Fibroblast of lung (primary cell): Measurements from ENCODE around the gene ADAT2. TPM values are rescaled to one million over a fixed set of nuclear protein-coding genes. Genes with fewer than 3 reads are reported as not detected.

Experiments
- DNase-seq, 2 donors: peaks; one replicate each; pipeline versions ENCODE4 v3.0.0 to v3.0.0-alpha.2; 2010; ENCODE audit warnings: low read depth in 2 of 2
- H2AFZ ChIP-seq: 2 replicates; pipeline ENCODE4 v1.5.1; 2012; ENCODE audit warnings: low read length, control low read depth, inconsistent platforms
- H3K27ac ChIP-seq: 2 replicates; pipeline ENCODE4 v1.5.1; 2011; ENCODE audit warnings: low read length, control low read depth; ENCODE audit not compliant: insufficient read depth
- H3K27me3 ChIP-seq: 2 replicates; pipeline ENCODE4 v1.5.1; 2011; ENCODE audit warnings: mild to moderate bottlenecking, low read length; ENCODE audit not compliant: control insufficient read depth, insufficient read depth
- H3K36me3 ChIP-seq: 2 replicates; pipeline ENCODE4 v1.5.1; 2011; ENCODE audit warnings: low read length; ENCODE audit not compliant: control insufficient read depth, insufficient read depth
- H3K4me1 ChIP-seq: 2 replicates; pipeline ENCODE4 v1.5.1; 2011; ENCODE audit warnings: low read length; ENCODE audit not compliant: control insufficient read depth, insufficient read depth; ENCODE audit errors: extremely low read depth
- H3K4me2 ChIP-seq: 2 replicates; pipeline ENCODE4 v1.5.1; 2011; ENCODE audit warnings: low read length, control low read depth; ENCODE audit not compliant: insufficient read depth; ENCODE audit errors: extremely low read depth
- H3K4me3 ChIP-seq, 4 experiments: fragments of 200-600 bp in 1 of 4; sonication (generic) in 1 of 4; replicated peaks in 1 of 4; 2 replicates each; pipeline ENCODE4 v1.5.1; 2011 to 2016; ENCODE audit warnings: low read length in 4 of 4, low read depth in 3 of 4, mild to moderate bottlenecking in 3 of 4, control low read depth in 2 of 4, inconsistent platforms in 1 of 4, mixed read lengths in 1 of 4; ENCODE audit not compliant: insufficient read depth in 1 of 4; ENCODE audit errors: control extremely low read depth in 1 of 4
- H3K79me2 ChIP-seq: 2 replicates; pipeline ENCODE4 v1.5.1; 2012; ENCODE audit warnings: mild to moderate bottlenecking, low read length, inconsistent platforms; ENCODE audit not compliant: control insufficient read depth, insufficient read depth
- H3K9ac ChIP-seq: 2 replicates; pipeline ENCODE4 v1.5.1; 2011; ENCODE audit warnings: mild to moderate bottlenecking, low read length, control low read depth; ENCODE audit not compliant: insufficient read depth
- H3K9me3 ChIP-seq: 2 replicates; pipeline ENCODE4 v1.5.1; 2012; ENCODE audit warnings: low read depth, low read length; ENCODE audit not compliant: control insufficient read depth, insufficient read depth
- H4K20me1 ChIP-seq: 2 replicates; pipeline ENCODE4 v1.5.1; 2011; ENCODE audit warnings: low read length; ENCODE audit not compliant: control insufficient read depth, insufficient read depth; ENCODE audit errors: extremely low read depth
- EZH2 ChIP-seq: IDR thresholded peaks from 2 replicates; pipeline ENCODE4 v1.5.1; 2012; ENCODE audit warnings: low read length, control low read depth, mild to moderate bottlenecking; ENCODE audit errors: missing control alignments
- polyA plus RNA-seq, 2 donors: library from polyadenylated mRNA; depleted of rRNA in 1 of 2; stranded (reverse) in 1 of 2; unstranded in 1 of 2; fragments of >200 nt; gene quantifications; 2 replicates each; pipeline ENCODE4 v1.2.1, GENCODE V29; 2011 to 2012; ENCODE audit warnings: missing spikeins in 1 of 2
- total RNA-seq: library from RNA; depleted of rRNA; stranded (reverse); fragments of >200 nt; gene quantifications from 2 replicates; pipeline ENCODE4 v1.2.1, GENCODE V29; 2014
- TF ChIP-seq, protein P1 (sequence below), 2 donors: IDR thresholded peaks in 1 of 2; conservative IDR thresholded peaks in 1 of 2; 1 replicate in 1 of 2; 2 replicates in 1 of 2; pipeline ENCODE4 v1.5.1; 2011 to 2012; ENCODE audit warnings: low read length in 2 of 2, control low read depth in 1 of 2, inconsistent platforms in 1 of 2, low read depth in 1 of 2, mild to moderate bottlenecking in 1 of 2

ADAT2 gene
- total and polyA plus RNA-seq, 2 donors (not counting 1 experiment from before 2014, with no cell fraction given): 4.7 to 5.0 TPM

DNA sequence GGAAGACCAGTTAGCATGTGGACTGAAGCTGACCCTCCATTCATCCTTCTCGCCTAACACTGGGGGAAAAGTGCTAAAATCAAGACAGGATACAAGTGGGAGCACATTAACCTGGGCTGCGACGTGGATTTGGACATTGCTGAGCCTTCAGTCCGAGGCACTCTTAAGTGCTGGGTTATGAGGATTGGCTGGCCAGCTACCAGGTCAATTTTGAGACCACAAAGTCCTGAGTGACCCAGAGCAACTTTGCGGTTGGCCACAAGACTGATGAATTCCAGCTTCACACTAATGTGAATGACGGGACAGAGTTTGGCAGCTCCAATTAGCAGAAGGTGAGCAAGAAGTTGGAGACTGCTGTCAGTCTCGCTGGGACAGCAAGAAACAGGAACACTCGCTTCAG, 40.3 kb upstream of the ADAT2 start:
- H3K79me2 ChIP-seq: no peaks in the 10 kb centered on the region
- DNase-seq: no peak
- no peak for TF ChIP-seq EZH2
- TF ChIP-seq, protein P1, sequence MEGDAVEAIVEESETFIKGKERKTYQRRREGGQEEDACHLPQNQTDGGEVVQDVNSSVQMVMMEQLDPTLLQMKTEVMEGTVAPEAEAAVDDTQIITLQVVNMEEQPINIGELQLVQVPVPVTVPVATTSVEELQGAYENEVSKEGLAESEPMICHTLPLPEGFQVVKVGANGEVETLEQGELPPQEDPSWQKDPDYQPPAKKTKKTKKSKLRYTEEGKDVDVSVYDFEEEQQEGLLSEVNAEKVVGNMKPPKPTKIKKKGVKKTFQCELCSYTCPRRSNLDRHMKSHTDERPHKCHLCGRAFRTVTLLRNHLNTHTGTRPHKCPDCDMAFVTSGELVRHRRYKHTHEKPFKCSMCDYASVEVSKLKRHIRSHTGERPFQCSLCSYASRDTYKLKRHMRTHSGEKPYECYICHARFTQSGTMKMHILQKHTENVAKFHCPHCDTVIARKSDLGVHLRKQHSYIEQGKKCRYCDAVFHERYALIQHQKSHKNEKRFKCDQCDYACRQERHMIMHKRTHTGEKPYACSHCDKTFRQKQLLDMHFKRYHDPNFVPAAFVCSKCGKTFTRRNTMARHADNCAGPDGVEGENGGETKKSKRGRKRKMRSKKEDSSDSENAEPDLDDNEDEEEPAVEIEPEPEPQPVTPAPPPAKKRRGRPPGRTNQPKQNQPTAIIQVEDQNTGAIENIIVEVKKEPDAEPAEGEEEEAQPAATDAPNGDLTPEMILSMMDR (conservative IDR thresholded peaks at IDR 0.05 in 1 of 2, IDR thresholded peaks at IDR 0.05 in 1 of 2; ENCODE audit: low read depth in 1 of 2, low read length in 2 of 2): no peak
- no peaks in the 10 kb centered on the region for H4K20me1 ChIP-seq
- no peak overlapping the region for H3K27ac ChIP-seq
- no peaks in the 10 kb centered on the region for H3K9me3 ChIP-seq
- no peak overlapping the region for H2AFZ ChIP-seq
- no peak overlapping the region for H3K4me3 ChIP-seq
- H3K9ac ChIP-seq: no peak overlapping the region
- H3K4me2 ChIP-seq: no peak overlapping the region
- peaks cover 2% of the 10 kb centered on the region for H3K36me3 ChIP-seq
- H3K27me3 ChIP-seq: no peaks in the 10 kb centered on the region
- peaks cover 1% of the 10 kb centered on the region for H3K4me1 ChIP-seq

DNA sequence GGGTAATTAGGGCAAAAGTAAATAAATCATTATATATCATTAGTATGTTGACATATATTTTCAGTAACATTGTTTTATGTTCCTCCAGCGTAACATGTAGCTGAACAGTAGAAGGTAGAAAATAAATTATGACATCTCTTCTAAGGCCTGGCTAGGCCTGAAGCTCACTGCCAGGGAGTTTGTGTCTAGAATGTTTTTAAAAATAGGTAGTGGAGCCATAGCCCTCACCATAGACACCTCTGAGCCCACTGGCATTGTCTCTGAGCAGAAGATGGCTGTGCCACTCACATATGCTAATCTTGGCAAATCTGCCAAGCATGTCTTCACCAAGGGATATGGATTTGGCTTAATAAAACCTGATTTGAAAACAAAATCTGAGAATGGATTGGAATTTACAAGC, 39.7 kb upstream of the ADAT2 start:
- DNase-seq: no peak
- Histone ChIP-seq H3K4me3 (no peak overlapping the region), H3K27me3 (no peaks in the 10 kb centered on the region), H3K4me1 (peaks cover 2% of the 10 kb centered on the region), H3K79me2 (no peaks in the 10 kb centered on the region), H3K9ac (no peak overlapping the region), H3K36me3 (no peaks in the 10 kb centered on the region), H3K27ac (no peak overlapping the region), H3K9me3 (no peaks in the 10 kb centered on the region), H3K4me2 (no peak overlapping the region), H2AFZ (no peak overlapping the region), H4K20me1 (no peaks in the 10 kb centered on the region)
- no peak for TF ChIP-seq EZH2
- TF ChIP-seq, protein P1 (conservative IDR thresholded peaks at IDR 0.05 in 1 of 2, IDR thresholded peaks at IDR 0.05 in 1 of 2; ENCODE audit: low read depth in 1 of 2, low read length in 2 of 2): no peak

DNA sequence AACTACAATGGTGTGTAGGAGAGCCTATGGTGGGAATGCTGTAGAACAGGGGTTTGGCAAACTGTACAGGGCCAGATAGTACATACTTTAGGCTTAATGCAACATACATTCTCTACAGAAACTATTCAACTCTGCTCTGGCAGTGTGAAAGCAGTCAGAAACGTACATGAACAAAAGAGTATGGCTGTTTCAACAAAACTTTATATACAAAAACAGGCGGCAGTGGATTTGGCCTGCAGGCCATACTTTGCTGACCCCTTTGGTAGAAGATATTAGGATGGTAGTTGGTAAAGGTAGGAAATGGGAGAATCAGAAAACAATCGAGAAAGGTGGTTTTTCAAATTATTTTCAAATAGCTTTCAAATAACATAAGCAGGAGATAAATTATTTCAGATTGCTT, 36.3 kb upstream of the ADAT2 start:
- TF ChIP-seq, protein P1 (conservative IDR thresholded peaks at IDR 0.05 in 1 of 2, IDR thresholded peaks at IDR 0.05 in 1 of 2; ENCODE audit: low read depth in 1 of 2, low read length in 2 of 2): no peak
- TF ChIP-seq EZH2: no peak
- no peak overlapping the region for H3K27ac ChIP-seq
- no peaks in the 10 kb centered on the region for H3K79me2 ChIP-seq
- H3K9me3 ChIP-seq: no peaks in the 10 kb centered on the region
- no peak overlapping the region for H2AFZ ChIP-seq
- no peaks in the 10 kb centered on the region for H3K27me3 ChIP-seq
- no peak overlapping the region for H3K4me2 ChIP-seq
- H4K20me1 ChIP-seq: no peaks in the 10 kb centered on the region
- H3K36me3 ChIP-seq: no peaks in the 10 kb centered on the region
- H3K4me3 ChIP-seq: no peak overlapping the region
- H3K4me1 ChIP-seq: peaks cover 2% of the 10 kb centered on the region
- no peak for DNase-seq
- H3K9ac ChIP-seq: no peak overlapping the region
